ENCODE results near the gene CALHM6.

DNA sequence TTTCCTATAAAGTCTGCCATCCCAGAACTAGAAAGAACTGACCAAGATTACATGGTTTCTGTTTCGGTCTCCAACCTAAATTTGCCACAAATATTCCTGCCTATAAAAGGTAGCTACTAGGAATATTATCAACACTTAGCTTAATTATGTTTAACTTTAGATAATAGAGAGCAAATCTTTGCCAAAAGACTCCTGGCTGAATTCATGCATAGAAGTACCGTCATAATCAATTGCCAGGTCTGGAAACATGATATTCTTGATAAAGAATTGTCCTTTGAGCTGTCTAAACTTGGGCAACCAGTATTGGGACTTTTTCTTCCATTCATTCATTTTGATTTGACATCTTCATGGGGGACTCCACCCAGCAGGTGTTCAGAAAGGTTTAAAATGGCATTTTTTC, 22.4 kb downstream of the CALHM6 start:
- TF ChIP-seq, protein P1, sequence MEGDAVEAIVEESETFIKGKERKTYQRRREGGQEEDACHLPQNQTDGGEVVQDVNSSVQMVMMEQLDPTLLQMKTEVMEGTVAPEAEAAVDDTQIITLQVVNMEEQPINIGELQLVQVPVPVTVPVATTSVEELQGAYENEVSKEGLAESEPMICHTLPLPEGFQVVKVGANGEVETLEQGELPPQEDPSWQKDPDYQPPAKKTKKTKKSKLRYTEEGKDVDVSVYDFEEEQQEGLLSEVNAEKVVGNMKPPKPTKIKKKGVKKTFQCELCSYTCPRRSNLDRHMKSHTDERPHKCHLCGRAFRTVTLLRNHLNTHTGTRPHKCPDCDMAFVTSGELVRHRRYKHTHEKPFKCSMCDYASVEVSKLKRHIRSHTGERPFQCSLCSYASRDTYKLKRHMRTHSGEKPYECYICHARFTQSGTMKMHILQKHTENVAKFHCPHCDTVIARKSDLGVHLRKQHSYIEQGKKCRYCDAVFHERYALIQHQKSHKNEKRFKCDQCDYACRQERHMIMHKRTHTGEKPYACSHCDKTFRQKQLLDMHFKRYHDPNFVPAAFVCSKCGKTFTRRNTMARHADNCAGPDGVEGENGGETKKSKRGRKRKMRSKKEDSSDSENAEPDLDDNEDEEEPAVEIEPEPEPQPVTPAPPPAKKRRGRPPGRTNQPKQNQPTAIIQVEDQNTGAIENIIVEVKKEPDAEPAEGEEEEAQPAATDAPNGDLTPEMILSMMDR (IDR thresholded peaks at IDR 0.05), result no peak
- no peak for TF ChIP-seq POLR2A (IDR thresholded peaks at IDR 0.05)
